Measurements from ENCODE around the gene ALS2CL.

ALS2CL gene

GRCh38 chr3:46722443-46722842 is 29.0 kb upstream of the ALS2CL start:
- no peak for DNase-seq
- Histone ChIP-seq H3K4me3 (ENCODE audit: low read depth, low read length) (no peak overlapping the region), H3K36me3 (no peaks in the 10 kb centered on the region), H3K4me1 (no peaks in the 10 kb centered on the region), H3K27me3 (no peaks in the 10 kb centered on the region), H3K9me3 (no peaks in the 10 kb centered on the region)
- TF ChIP-seq CTCF (IDR thresholded peaks at IDR 0.05; ENCODE audit: low read depth, low read length) = no peak

- no peak for DNase-seq
- no peak for TF ChIP-seq CTCF (IDR thresholded peaks at IDR 0.05; ENCODE audit: low read depth, low read length)
- Histone ChIP-seq H3K9me3 (no peaks in the 10 kb centered on the region), H3K36me3 (no peaks in the 10 kb centered on the region), H3K4me3 (ENCODE audit: low read depth, low read length) (no peak overlapping the region), H3K4me1 (no peaks in the 10 kb centered on the region), H3K27me3 (no peaks in the 10 kb centered on the region)
Observed at GRCh38 chr3:46721009-46721408, 27.5 kb upstream of the ALS2CL start.

- DNase-seq = no peak
- Histone ChIP-seq H3K27me3 (no peaks in the 10 kb centered on the region), H3K9me3 (no peaks in the 10 kb centered on the region), H3K4me1 (no peaks in the 10 kb centered on the region), H3K36me3 (no peaks in the 10 kb centered on the region), H3K4me3 (ENCODE audit: low read depth, low read length) (no peak overlapping the region)
- TF ChIP-seq CTCF (IDR thresholded peaks at IDR 0.05; ENCODE audit: low read depth, low read length) = no peak
Observed at GRCh38 chr3:46719735-46720271, 26.3 kb upstream of the ALS2CL start.

- DNase-seq = no peak
- H3K4me3 ChIP-seq (ENCODE audit: low read depth, low read length) = no peak overlapping the region
- no peak for TF ChIP-seq CTCF (IDR thresholded peaks at IDR 0.05; ENCODE audit: low read depth, low read length)
- no peaks in the 10 kb centered on the region for H3K27me3 ChIP-seq
- H3K9me3 ChIP-seq = no peaks in the 10 kb centered on the region
- no peaks in the 10 kb centered on the region for H3K4me1 ChIP-seq
- no peaks in the 10 kb centered on the region for H3K36me3 ChIP-seq
Observed at GRCh38 chr3:46719044-46719565, 25.6 kb upstream of the ALS2CL start.

GRCh38 chr3:46717447-46718231 is 24.2 kb upstream of the ALS2CL start, which contains the start of gene PRSS50:
Gene PRSS50 (minus strand): TSS chr3:46717869. CDS start chr3:46717824, 45 bp downstream.
- peak; percentile 4; the same call in 1 of the 2 replicates for TF ChIP-seq CTCF (IDR thresholded peaks at IDR 0.05; ENCODE audit: low read depth, low read length)
- DNase-seq = no peak
- Histone ChIP-seq H3K4me3 (ENCODE audit: low read depth, low read length) (no peak within 1 kb of the TSS), H3K4me1 (no peaks in the 10 kb centered on the region), H3K9me3 (no peaks in the 10 kb centered on the region), H3K27me3 (no peaks in the 10 kb centered on the region), H3K36me3 (no peaks in the 10 kb centered on the region)

All from BE2C (cell line).